Measurements from ENCODE around the gene MEX3D.

DNA sequence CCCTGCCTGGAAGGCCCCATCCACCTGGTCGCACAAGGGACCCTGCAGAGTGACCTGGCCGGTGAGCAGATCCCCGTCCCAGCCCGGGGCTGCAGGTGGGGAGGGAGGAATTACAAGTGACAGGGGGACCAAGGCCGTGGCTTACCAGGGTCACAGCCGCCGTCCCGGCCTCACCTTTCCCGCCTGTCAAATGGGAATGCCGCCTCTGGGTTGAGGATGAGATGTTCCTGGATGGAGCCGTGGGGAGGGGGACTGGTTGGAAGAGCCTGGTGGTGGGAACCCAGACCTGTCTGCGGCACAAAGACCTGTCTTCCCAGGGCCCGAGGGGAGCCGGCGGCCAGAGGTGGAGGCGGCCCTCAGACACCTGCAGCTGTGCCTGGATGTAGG is 38.7 kb downstream of the MEX3D start:
- TF ChIP-seq EZH2 (IDR thresholded peaks at IDR 0.05) (no peak), TCF7L2 (IDR thresholded peaks at IDR 0.05; ENCODE audit: borderline replicate concordance, extremely low read depth, insufficient read depth, insufficient read length) (no peak), ZNF274 (IDR thresholded peaks at IDR 0.05; ENCODE audit: low read depth, low read length) (no peak), FOSL1 (IDR thresholded peaks at IDR 0.05; ENCODE audit: low read depth) (no peak), REST (IDR thresholded peaks at IDR 0.05; ENCODE audit: low read depth) (no peak), ATF3 (IDR thresholded peaks at IDR 0.05) (no peak), RAD21 (IDR thresholded peaks at IDR 0.05; ENCODE audit: low read depth) (no peak), POLR2A (IDR thresholded peaks at IDR 0.05; ENCODE audit: borderline replicate concordance, extremely low read depth, insufficient read depth, insufficient read length) (no peak)
- TF ChIP-seq, protein P1, sequence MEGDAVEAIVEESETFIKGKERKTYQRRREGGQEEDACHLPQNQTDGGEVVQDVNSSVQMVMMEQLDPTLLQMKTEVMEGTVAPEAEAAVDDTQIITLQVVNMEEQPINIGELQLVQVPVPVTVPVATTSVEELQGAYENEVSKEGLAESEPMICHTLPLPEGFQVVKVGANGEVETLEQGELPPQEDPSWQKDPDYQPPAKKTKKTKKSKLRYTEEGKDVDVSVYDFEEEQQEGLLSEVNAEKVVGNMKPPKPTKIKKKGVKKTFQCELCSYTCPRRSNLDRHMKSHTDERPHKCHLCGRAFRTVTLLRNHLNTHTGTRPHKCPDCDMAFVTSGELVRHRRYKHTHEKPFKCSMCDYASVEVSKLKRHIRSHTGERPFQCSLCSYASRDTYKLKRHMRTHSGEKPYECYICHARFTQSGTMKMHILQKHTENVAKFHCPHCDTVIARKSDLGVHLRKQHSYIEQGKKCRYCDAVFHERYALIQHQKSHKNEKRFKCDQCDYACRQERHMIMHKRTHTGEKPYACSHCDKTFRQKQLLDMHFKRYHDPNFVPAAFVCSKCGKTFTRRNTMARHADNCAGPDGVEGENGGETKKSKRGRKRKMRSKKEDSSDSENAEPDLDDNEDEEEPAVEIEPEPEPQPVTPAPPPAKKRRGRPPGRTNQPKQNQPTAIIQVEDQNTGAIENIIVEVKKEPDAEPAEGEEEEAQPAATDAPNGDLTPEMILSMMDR (IDR thresholded peaks at IDR 0.05 in 2 of 3, conservative IDR thresholded peaks at IDR 0.05 in 1 of 3; ENCODE audit: borderline replicate concordance in 1 of 3, insufficient read depth in 1 of 3, low read depth in 2 of 3, low read length in 2 of 3), result no peak
- TF ChIP-seq, protein P2, sequence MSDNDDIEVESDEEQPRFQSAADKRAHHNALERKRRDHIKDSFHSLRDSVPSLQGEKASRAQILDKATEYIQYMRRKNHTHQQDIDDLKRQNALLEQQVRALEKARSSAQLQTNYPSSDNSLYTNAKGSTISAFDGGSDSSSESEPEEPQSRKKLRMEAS (IDR thresholded peaks at IDR 0.05), result no peak
- TF ChIP-seq, protein P3, sequence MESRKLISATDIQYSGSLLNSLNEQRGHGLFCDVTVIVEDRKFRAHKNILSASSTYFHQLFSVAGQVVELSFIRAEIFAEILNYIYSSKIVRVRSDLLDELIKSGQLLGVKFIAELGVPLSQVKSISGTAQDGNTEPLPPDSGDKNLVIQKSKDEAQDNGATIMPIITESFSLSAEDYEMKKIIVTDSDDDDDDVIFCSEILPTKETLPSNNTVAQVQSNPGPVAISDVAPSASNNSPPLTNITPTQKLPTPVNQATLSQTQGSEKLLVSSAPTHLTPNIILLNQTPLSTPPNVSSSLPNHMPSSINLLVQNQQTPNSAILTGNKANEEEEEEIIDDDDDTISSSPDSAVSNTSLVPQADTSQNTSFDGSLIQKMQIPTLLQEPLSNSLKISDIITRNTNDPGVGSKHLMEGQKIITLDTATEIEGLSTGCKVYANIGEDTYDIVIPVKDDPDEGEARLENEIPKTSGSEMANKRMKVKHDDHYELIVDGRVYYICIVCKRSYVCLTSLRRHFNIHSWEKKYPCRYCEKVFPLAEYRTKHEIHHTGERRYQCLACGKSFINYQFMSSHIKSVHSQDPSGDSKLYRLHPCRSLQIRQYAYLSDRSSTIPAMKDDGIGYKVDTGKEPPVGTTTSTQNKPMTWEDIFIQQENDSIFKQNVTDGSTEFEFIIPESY (IDR thresholded peaks at IDR 0.05; ENCODE audit: extremely low read depth, insufficient replicate concordance, low read length), result no peak

Measured in HCT116 (cell line).